SU-DHL-6 (cell line): ENCODE results near the gene CCDC66.

Experiments used
- CTCF ChIP-seq: fragments of 200-600 bp; sonication (generic); IDR thresholded peaks from one replicate; pipeline ENCODE4 v1.5.1; 2017; ENCODE audit warnings: antibody characterized with exemption, mild to moderate bottlenecking, low read length, moderate library complexity; ENCODE audit not compliant: insufficient read depth, poor library complexity, severe bottlenecking
- EZH2phosphoT487 ChIP-seq: fragments of 200-600 bp; sonication (generic), shearing (Covaris generic); conservative IDR thresholded peaks from 2 replicates; pipeline ENCODE4 v1.6.1; 2018; ENCODE audit warnings: mild to moderate bottlenecking, antibody characterized with exemption, low read length, moderate library complexity, mixed read lengths

- TF ChIP-seq CTCF (no peak), EZH2phosphoT487 (no peak)
Observed at GRCh38 chr3:56525291-56525690, 31.7 kb upstream of the CCDC66 start.
